ENCODE measurements around the gene CBX5.

DNA sequence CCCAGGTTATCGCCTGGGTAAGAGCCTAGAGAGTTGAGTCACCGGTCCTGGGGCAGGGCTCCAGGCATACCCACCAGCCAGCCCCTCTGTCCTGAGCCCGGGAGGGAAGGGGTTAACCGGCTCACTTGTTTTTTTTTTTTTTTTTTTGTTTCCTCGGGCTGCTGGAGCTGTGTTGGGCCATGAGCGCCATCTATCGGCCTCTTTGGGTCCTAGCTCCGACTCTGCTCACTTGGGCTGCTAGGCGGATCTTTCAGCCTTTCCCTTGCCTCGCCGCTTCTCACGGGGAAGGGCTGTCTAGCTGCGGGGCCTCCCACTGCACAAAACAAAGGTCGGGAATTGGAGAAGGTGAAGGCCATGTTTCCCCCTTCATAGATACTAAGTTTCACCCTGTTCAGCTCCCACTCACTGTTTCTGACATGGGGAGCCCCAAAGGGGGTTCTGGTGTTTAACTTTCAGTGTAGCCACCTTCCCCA, 88.3 kb downstream of the CBX5 start:
- TF ChIP-seq, protein P1, sequence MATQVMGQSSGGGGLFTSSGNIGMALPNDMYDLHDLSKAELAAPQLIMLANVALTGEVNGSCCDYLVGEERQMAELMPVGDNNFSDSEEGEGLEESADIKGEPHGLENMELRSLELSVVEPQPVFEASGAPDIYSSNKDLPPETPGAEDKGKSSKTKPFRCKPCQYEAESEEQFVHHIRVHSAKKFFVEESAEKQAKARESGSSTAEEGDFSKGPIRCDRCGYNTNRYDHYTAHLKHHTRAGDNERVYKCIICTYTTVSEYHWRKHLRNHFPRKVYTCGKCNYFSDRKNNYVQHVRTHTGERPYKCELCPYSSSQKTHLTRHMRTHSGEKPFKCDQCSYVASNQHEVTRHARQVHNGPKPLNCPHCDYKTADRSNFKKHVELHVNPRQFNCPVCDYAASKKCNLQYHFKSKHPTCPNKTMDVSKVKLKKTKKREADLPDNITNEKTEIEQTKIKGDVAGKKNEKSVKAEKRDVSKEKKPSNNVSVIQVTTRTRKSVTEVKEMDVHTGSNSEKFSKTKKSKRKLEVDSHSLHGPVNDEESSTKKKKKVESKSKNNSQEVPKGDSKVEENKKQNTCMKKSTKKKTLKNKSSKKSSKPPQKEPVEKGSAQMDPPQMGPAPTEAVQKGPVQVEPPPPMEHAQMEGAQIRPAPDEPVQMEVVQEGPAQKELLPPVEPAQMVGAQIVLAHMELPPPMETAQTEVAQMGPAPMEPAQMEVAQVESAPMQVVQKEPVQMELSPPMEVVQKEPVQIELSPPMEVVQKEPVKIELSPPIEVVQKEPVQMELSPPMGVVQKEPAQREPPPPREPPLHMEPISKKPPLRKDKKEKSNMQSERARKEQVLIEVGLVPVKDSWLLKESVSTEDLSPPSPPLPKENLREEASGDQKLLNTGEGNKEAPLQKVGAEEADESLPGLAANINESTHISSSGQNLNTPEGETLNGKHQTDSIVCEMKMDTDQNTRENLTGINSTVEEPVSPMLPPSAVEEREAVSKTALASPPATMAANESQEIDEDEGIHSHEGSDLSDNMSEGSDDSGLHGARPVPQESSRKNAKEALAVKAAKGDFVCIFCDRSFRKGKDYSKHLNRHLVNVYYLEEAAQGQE (IDR thresholded peaks at IDR 0.05; ENCODE audit: insufficient read depth in 1 of 2, low read depth in 2 of 2, low read length in 1 of 2): no peak
- no peak; the same call in 1 of the 2 replicates for TF ChIP-seq POLR2AphosphoS5 (IDR thresholded peaks at IDR 0.05; ENCODE audit: low read depth, low read length)
